ENCODE results near the gene SSTR3. TPM values are rescaled to one million over a fixed set of nuclear protein-coding genes. Genes with fewer than 3 reads are reported as not detected.

SSTR3 gene
- total and polyA plus RNA-seq, 2 of the 4 experiments (the other 2 are of a cell fraction): under 0.01 to 0.07 TPM

DNA sequence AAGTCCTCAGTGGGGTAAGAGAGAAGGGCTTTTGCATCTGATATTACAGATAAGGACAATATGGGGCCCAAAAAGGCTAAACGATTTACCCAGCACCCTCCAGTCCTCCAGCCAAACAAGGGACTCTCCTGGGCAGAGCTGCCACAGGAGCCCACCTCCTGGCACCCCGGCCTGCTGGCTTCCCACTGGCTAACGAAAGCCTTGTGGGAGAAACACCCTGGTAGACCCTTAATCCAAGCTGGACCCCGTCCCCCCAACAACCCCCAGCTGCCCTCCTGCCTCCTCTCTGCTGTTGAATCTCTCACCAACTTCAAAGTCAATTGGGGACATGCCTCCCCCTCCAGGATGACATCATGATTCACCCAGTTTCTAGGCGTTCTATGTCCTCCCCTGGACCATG is 35.1 kb downstream of the SSTR3 start:
- Histone ChIP-seq H3K4me1 (ENCODE audit: control insufficient read depth, insufficient read depth, low read length) (peaks cover 17% of the 10 kb centered on the region), H3K56ac (ENCODE audit: extremely low read depth, insufficient read depth, low read length) (no peak overlapping the region), H4K8ac (ENCODE audit: low read depth in 2 of 2, low read length in 2 of 2) (peak overlapping the region; percentile 40 to 72; a peak in 2 of 4 replicates), H3K9me3 (ENCODE audit: control insufficient read depth, insufficient read depth, low read length) (no peaks in the 10 kb centered on the region), H4K91ac (ENCODE audit: insufficient read depth, low read depth, low read length) (0 out of 2 replicates have a peak overlapping the region, but pooled peaks have one; percentile 60), H2BK5ac (ENCODE audit: low read depth, low read length, poor library complexity, severe bottlenecking) (no peak overlapping the region), H2AFZ (replicated peaks; ENCODE audit: low read length, poor library complexity) (peak overlapping the region; percentile 91), H3K4me3 (ENCODE audit: insufficient read depth, low read depth, low read length) (no peak overlapping the region), H2AK9ac (replicated peaks; ENCODE audit: low read depth, low read length, poor library complexity) (no peak overlapping the region), H3K4ac (ENCODE audit: low read depth, low read length) (peak overlapping the region; percentile 69), H2BK120ac (ENCODE audit: low read depth, low read length) (peak overlapping the region; percentile 70), H3K14ac (replicated peaks; ENCODE audit: low read depth, low read length) (peak overlapping the region; percentile 12; the same call in 1 of the 2 replicates), H3K36me3 (ENCODE audit: control insufficient read depth, insufficient read depth, low read length) (peaks cover 5% of the 10 kb centered on the region; the same call in 1 of the 2 replicates), H2AK5ac (ENCODE audit: low read depth, low read length) (peak overlapping the region; percentile 74; the same call in 1 of the 2 replicates), H2BK15ac (ENCODE audit: low read depth, low read length) (no peak overlapping the region), H3K4me2 (ENCODE audit: low read depth, low read length) (no peak overlapping the region), H3K79me1 (ENCODE audit: low read depth in 1 of 2, low read length in 2 of 2) (no peaks in the 10 kb centered on the region), H4K5ac (ENCODE audit: low read depth, low read length) (no peak overlapping the region), H3K9ac (ENCODE audit: low read depth, low read length) (no peak overlapping the region), H4K20me1 (ENCODE audit: insufficient read depth, low read length) (no peaks in the 10 kb centered on the region), H2BK20ac (ENCODE audit: low read depth, low read length) (peak overlapping the region; percentile 12; the same call in 1 of the 2 replicates), H3K18ac (ENCODE audit: low read depth, low read length) (no peak overlapping the region), H3K9me1 (ENCODE audit: insufficient read depth, low read length) (peaks cover 6% of the 10 kb centered on the region; the same call in 1 of the 2 replicates), H3K27ac (ENCODE audit: insufficient read depth, low read length) (no peak overlapping the region), H3K27me3 (ENCODE audit: control insufficient read depth, insufficient read depth, low read length) (peaks cover 18% of the 10 kb centered on the region), H3K23ac (ENCODE audit: low read depth, low read length) (peak overlapping the region; percentile 70; the same call in 1 of the 2 replicates)
- DNase-seq (no peak), ATAC-seq (ENCODE audit: low read depth) (no peak)
- BruUV-seq (replicated peaks): no TSS peak
- TF ChIP-seq RFX5 (IDR thresholded peaks at IDR 0.05; ENCODE audit: low read depth, low read length) (no peak), CEBPB (IDR thresholded peaks at IDR 0.05; ENCODE audit: low read depth, low read length) (no peak), SMC3 (IDR thresholded peaks at IDR 0.05; ENCODE audit: low read depth, low read length) (no peak), MAFK (IDR thresholded peaks at IDR 0.05; ENCODE audit: low read depth, low read length) (no peak), POLR2A (IDR thresholded peaks at IDR 0.05; ENCODE audit: low read depth, low read length) (no peak), MAZ (IDR thresholded peaks at IDR 0.05; ENCODE audit: borderline replicate concordance, low read depth, low read length) (no peak), RAD21 (IDR thresholded peaks at IDR 0.05; ENCODE audit: low read length) (no peak), BHLHE40 (IDR thresholded peaks at IDR 0.05; ENCODE audit: low read depth, low read length) (no peak), NFE2L2 (IDR thresholded peaks at IDR 0.05; ENCODE audit: low read depth, low read length) (no peak), RCOR1 (IDR thresholded peaks at IDR 0.05; ENCODE audit: insufficient replicate concordance, low read length) (no peak)
- 86% methylated on average over 4 of the region's 5 CpGs; no CpG with 5 or more reads in 1 of the 2 experiments for WGBS, 2 experiments (ENCODE audit: extremely low coverage in 2 of 2, insufficient read length in 1 of 2)
- POLR2A ChIA-PET (ENCODE audit: unreplicated experiment): no interaction called here
- CTCF ChIA-PET: no interaction called here
- in situ Hi-C loops (cut with MboI; ENCODE audit: low sequenced_read_pairs) (loop anchor here (10.0 kb wide), 1 partner anchor 288 kb away; no protein-coding TSS in a partner anchor), intact Hi-C loops (cut with micrococcal nuclease) (no loop called here), dilution Hi-C loops (cut with HindIII; ENCODE audit: low sequenced_read_pairs, unreplicated experiment) (no loop called here)
